Adipocyte (in vitro differentiated cells): Measurements from ENCODE around the gene AXIN2.
"Not testable (repeated sequence)": the region's sequence is repeated elsewhere in the genome, so short reads cannot be mapped to it uniquely, and the experiment has no call there.

Source experiments
- DNase-seq: peaks from one replicate; pipeline ENCODE4 v3.0.0-alpha.2; 2015; ENCODE audit warnings: low read depth
- H3K27me3 ChIP-seq: replicated peaks from 2 replicates; pipeline ENCODE4 v1.7.0; 2013; ENCODE audit warnings: mild to moderate bottlenecking, low read length, moderate library complexity; ENCODE audit not compliant: control insufficient read depth, insufficient read depth
- H3K36me3 ChIP-seq: 2 replicates; pipeline ENCODE4 v1.7.0; 2013; ENCODE audit warnings: low read length, mild to moderate bottlenecking, moderate library complexity; ENCODE audit not compliant: control insufficient read depth, insufficient read depth, severe bottlenecking
- H3K4me1 ChIP-seq: 2 replicates; pipeline ENCODE4 v1.7.0; 2013; ENCODE audit warnings: mild to moderate bottlenecking, low read length, moderate library complexity; ENCODE audit not compliant: control insufficient read depth, insufficient read depth
- H3K4me3 ChIP-seq: 2 replicates; pipeline ENCODE4 v1.7.0; 2013; ENCODE audit warnings: mild to moderate bottlenecking, low read length, moderate library complexity
- H3K9ac ChIP-seq: 2 replicates; pipeline ENCODE4 v1.7.0; 2013; ENCODE audit warnings: mild to moderate bottlenecking, low read length, moderate library complexity
- H3K9me3 ChIP-seq: 2 replicates; pipeline ENCODE4 v1.7.0; 2013; ENCODE audit warnings: mild to moderate bottlenecking, low read length, moderate library complexity; ENCODE audit not compliant: control insufficient read depth

Gene AXIN2

GRCh38 chr17:65503557-65503956 is 57.9 kb downstream of the AXIN2 start:
- H3K9me3 ChIP-seq = peaks cover 7% of the 10 kb centered on the region
- H3K9ac ChIP-seq = no peak overlapping the region
- no peak for DNase-seq
- no peaks in the 10 kb centered on the region for H3K4me1 ChIP-seq
- no peaks in the 10 kb centered on the region for H3K36me3 ChIP-seq
- peaks cover 16% of the 10 kb centered on the region for H3K27me3 ChIP-seq
- H3K4me3 ChIP-seq = no peak overlapping the region

- Histone ChIP-seq H3K27me3 (peaks cover 22% of the 10 kb centered on the region), H3K9me3 (no peaks in the 10 kb centered on the region), H3K9ac (no peak overlapping the region), H3K4me1 (no peaks in the 10 kb centered on the region), H3K36me3 (no peaks in the 10 kb centered on the region), H3K4me3 (no peak overlapping the region)
- no peak for DNase-seq
These were observed 62.6 kb downstream of the AXIN2 start for GRCh38 chr17:65498816-65499215.

DNA sequence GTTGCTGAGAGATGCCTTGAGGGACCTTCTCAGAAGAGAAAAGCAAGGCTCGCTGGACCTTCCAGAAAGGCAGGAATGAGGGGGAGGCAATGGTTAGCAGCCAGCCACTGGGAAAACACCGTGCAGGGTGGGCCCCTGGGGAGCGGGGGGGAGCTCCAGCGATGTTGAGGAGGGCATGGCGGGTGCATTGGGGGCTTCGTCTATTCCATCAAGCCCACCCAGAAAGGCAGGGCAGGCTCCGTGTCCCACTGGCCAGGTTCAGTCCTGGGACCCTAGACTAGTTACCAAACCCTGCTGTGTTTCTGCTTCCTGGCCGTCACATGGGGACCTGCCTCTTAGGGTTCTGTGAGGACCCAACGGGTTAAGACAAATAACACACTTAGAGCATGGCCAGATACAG is 64.6 kb downstream of the AXIN2 start:
- no peak overlapping the region for H3K4me3 ChIP-seq
- H3K4me1 ChIP-seq = no peaks in the 10 kb centered on the region
- no peak overlapping the region for H3K9ac ChIP-seq
- no peak for DNase-seq
- H3K27me3 ChIP-seq = peaks cover 20% of the 10 kb centered on the region
- H3K9me3 ChIP-seq = no peaks in the 10 kb centered on the region
- H3K36me3 ChIP-seq = no peaks in the 10 kb centered on the region

- Histone ChIP-seq H3K9me3 (no peaks in the 10 kb centered on the region), H3K9ac (no peak overlapping the region), H3K27me3 (peaks cover 30% of the 10 kb centered on the region), H3K36me3 (no peaks in the 10 kb centered on the region), H3K4me1 (no peaks in the 10 kb centered on the region), H3K4me3 (no peak overlapping the region)
- no peak for DNase-seq
These were observed 66.1 kb downstream of the AXIN2 start for GRCh38 chr17:65495122-65496055.

DNA sequence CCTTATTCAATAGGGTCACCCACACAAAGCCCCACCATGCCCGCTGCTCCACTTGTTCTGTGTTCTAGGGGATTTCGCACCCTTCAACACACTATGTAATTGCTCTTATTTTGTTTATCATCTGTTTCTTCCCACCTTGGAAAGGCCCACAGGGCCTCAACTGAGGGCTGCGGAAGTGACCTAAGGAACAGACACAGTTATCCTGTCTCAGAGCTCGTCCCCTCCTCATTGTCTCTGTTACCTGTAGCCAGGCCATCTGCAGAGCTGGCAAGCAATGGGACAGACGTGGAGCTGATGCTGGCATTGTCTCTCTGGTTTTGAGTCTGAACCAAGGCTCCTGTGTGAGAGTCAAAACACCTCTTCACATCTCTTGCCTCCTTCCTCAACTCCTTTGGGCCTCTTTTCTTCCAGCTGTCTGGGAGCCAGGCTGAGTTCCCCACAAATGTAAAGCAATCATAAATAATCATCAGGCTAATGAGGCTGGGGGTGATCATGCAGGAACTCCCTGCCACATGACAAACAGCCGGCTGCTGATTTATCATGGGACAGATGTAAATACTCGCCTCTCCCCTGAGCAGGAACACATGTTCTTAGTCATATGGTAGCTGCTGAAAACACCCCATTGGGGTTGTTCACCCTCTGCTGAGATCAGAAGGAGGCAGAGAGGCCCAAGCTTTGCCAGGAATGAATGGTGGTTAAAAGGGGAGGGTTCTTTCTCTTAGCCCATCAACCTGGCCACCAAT is 71.9 kb downstream of the AXIN2 start:
- no peak overlapping the region for H3K4me3 ChIP-seq
- peaks cover 17% of the 10 kb centered on the region for H3K4me1 ChIP-seq
- no peak for DNase-seq
- H3K27me3 ChIP-seq = peaks cover 15% of the 10 kb centered on the region
- no peaks in the 10 kb centered on the region for H3K9me3 ChIP-seq
- H3K9ac ChIP-seq = no peak overlapping the region
- no peaks in the 10 kb centered on the region for H3K36me3 ChIP-seq

DNA sequence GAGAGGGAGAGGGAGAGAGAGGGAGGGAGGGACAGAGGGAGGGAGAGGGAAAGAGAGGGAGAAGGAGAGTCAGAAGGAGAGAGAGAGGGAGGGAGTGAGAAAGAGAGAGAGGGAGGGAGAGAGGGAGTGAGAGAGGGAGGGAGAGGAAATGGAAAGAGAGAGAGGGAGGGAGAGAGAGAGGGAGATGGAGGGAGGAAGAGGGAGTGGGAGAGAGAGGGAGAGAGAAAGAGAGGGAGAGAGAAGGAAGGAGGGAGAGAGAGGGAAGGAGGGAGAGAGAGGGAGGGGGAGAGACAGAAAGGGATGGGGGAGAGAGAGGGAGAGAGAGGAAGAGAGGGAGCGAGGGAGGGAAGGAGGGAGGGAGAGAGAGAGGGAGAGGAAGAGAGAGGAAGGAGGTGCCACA is 72.8 kb downstream of the AXIN2 start:
- H3K4me1 ChIP-seq = peaks cover 17% of the 10 kb centered on the region
- H3K36me3 ChIP-seq = no peaks in the 10 kb centered on the region
- no peak overlapping the region for H3K9ac ChIP-seq
- H3K4me3 ChIP-seq = no peak overlapping the region
- H3K27me3 ChIP-seq = peaks cover 15% of the 10 kb centered on the region
- DNase-seq = no peak
- H3K9me3 ChIP-seq = no peaks in the 10 kb centered on the region

- peaks cover 15% of the 10 kb centered on the region for H3K27me3 ChIP-seq
- peaks cover 17% of the 10 kb centered on the region for H3K4me1 ChIP-seq
- H3K9ac ChIP-seq = no peak overlapping the region
- no peak overlapping the region for H3K4me3 ChIP-seq
- no peaks in the 10 kb centered on the region for H3K36me3 ChIP-seq
- no peak for DNase-seq
- H3K9me3 ChIP-seq = no peaks in the 10 kb centered on the region
These were observed 73.5 kb downstream of the AXIN2 start for GRCh38 chr17:65487990-65488389.

GRCh38 chr17:65487161-65487560 is 74.3 kb downstream of the AXIN2 start:
- no peaks in the 10 kb centered on the region for H3K36me3 ChIP-seq
- H3K9me3 ChIP-seq = no peaks in the 10 kb centered on the region
- H3K27me3 ChIP-seq = peaks cover 15% of the 10 kb centered on the region
- H3K4me1 ChIP-seq = peaks cover 17% of the 10 kb centered on the region
- H3K4me3 ChIP-seq = no peak overlapping the region
- H3K9ac ChIP-seq = no peak overlapping the region
- no peak for DNase-seq

- no peak overlapping the region for H3K4me3 ChIP-seq
- H3K9me3 ChIP-seq = no peaks in the 10 kb centered on the region
- no peak for DNase-seq
- H3K9ac ChIP-seq = peak overlapping the region; percentile 13
- H3K27me3 ChIP-seq = peaks cover 3% of the 10 kb centered on the region
- H3K36me3 ChIP-seq = no peaks in the 10 kb centered on the region
- H3K4me1 ChIP-seq = peaks cover 17% of the 10 kb centered on the region
These were observed 75.8 kb downstream of the AXIN2 start for GRCh38 chr17:65485388-65486299.

DNA sequence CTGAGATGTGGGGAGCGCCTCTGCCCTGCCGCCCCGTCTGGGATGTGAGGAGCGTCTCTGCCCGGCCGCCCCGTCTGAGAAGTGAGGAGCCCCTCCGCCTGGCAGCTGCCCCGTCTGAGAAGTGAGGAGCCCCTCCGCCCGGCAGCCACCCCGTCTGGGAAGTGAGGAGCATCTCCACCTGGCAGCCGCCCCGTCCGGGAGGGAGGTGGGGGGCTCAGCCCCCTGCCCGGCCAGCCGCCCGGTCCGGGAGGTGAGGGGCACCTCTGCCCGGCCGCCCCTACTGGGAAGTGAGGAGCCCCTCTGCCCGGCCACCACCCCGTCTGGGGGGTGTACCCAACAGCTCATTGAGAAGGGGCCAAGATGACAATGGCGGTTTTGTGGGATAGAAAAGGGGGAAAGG is 77.0 kb downstream of the AXIN2 start:
- not testable (repeated sequence) for DNase-seq, H3K27me3 ChIP-seq, H3K4me3 ChIP-seq, H3K9ac ChIP-seq, H3K9me3 ChIP-seq, H3K36me3 ChIP-seq
- H3K4me1 ChIP-seq = peaks cover 17% of the 10 kb centered on the region

DNA sequence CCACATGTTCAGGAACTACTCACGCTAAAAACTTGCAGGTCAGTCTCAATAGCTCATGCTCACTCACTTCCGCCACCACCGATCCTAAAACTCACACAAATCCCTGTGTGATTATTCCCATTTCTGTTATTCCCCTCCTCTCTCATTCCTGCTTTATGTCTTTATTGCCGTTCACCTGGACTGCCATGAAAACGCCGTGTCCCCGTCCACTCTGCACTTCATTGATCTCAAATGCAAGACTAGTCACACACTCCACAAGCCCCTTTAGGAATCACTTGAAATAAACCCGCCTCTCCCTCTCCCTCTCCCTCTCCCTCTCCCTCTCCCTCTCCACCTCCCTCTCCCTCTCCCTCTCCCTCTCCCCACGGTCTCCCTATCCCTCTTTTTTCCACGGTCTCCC is 78.0 kb downstream of the AXIN2 start:
- DNase-seq = no peak
- H3K9ac ChIP-seq = no peak overlapping the region
- H3K36me3 ChIP-seq = no peaks in the 10 kb centered on the region
- H3K4me3 ChIP-seq = no peak overlapping the region
- peaks cover 17% of the 10 kb centered on the region for H3K4me1 ChIP-seq
- H3K27me3 ChIP-seq = peaks cover 3% of the 10 kb centered on the region
- no peaks in the 10 kb centered on the region for H3K9me3 ChIP-seq
